DMS79 (cell line): ENCODE data around the gene NRG3.
"Not testable (repeated sequence)": the region's sequence is repeated elsewhere in the genome, so short reads cannot be mapped to it uniquely, and the experiment has no call there.

ENCODE experiments used
- DNase-seq: peaks from one replicate; lab custom pipeline; 2025; lab: John Stamatoyannopoulos, UW

Gene NRG3

GRCh38 chr10:82278401-82279182, 403.6 kb downstream of the NRG3 start:
- no peak for DNase-seq

GRCh38 chr10:82282782-82283456, 407.9 kb downstream of the NRG3 start:
- DNase-seq: no peak

GRCh38 chr10:82284180-82284579, 409.2 kb downstream of the NRG3 start:
- DNase-seq: no peak

GRCh38 chr10:82288461-82288881, 413.5 kb downstream of the NRG3 start:
- no peak for DNase-seq

GRCh38 chr10:82289945-82290344, 415.0 kb downstream of the NRG3 start:
- DNase-seq: no peak

- DNase-seq: no peak
These were observed 419.9 kb downstream of the NRG3 start for GRCh38 chr10:82294874-82295378.

GRCh38 chr10:82308641-82309040, 433.6 kb downstream of the NRG3 start:
- no peak for DNase-seq

GRCh38 chr10:82310839-82311238, 435.8 kb downstream of the NRG3 start:
- no peak for DNase-seq

- no peak for DNase-seq
These were observed 438.4 kb downstream of the NRG3 start for GRCh38 chr10:82313401-82313800.

- DNase-seq: no peak
These were observed 443.5 kb downstream of the NRG3 start for GRCh38 chr10:82318534-82318933.

GRCh38 chr10:82319074-82319473, 444.1 kb downstream of the NRG3 start:
- DNase-seq: no peak

- no peak for DNase-seq
These were observed 444.6 kb downstream of the NRG3 start for GRCh38 chr10:82319562-82319961.

GRCh38 chr10:82321724-82322123, 446.7 kb downstream of the NRG3 start:
- DNase-seq: no peak

- DNase-seq: no peak
These were observed 456.7 kb downstream of the NRG3 start for GRCh38 chr10:82331716-82332115.

- no peak for DNase-seq
These were observed 460.8 kb downstream of the NRG3 start for GRCh38 chr10:82335831-82336230.

GRCh38 chr10:82340166-82340565, 465.2 kb downstream of the NRG3 start:
- no peak for DNase-seq

- DNase-seq: not testable (repeated sequence)
These were observed 474.6 kb downstream of the NRG3 start for GRCh38 chr10:82349590-82349989.

- no peak for DNase-seq
These were observed 478.4 kb downstream of the NRG3 start for GRCh38 chr10:82353381-82353780.

- DNase-seq: no peak
These were observed 483.6 kb downstream of the NRG3 start for GRCh38 chr10:82358486-82359099.

GRCh38 chr10:82361256-82361655, 486.3 kb downstream of the NRG3 start:
- DNase-seq: no peak

GRCh38 chr10:82377608-82378007, 502.6 kb downstream of the NRG3 start:
- DNase-seq: no peak

GRCh38 chr10:82378146-82378545, 503.2 kb downstream of the NRG3 start:
- DNase-seq: no peak

- DNase-seq: no peak
These were observed 508.4 kb downstream of the NRG3 start for GRCh38 chr10:82383350-82383749.
